Trophoblast cell (in vitro differentiated cells and primary cell): ENCODE data around the gene CD164.

Source experiments
- DNase-seq, 2 donors: peaks; one replicate each; pipeline ENCODE4 v3.0.0-alpha.2; 2016
- H2AFZ ChIP-seq: 2 replicates; pipeline ENCODE4 v1.6.1; 2013; ENCODE audit warnings: low read length, moderate library complexity, mild to moderate bottlenecking; ENCODE audit not compliant: insufficient read depth, poor library complexity
- H2AK5ac ChIP-seq: 2 replicates; pipeline ENCODE4 v1.6.1; 2013; ENCODE audit warnings: mild to moderate bottlenecking, low read length
- H2BK120ac ChIP-seq: 2 replicates; pipeline ENCODE4 v1.6.1; 2013; ENCODE audit warnings: low read length, mild to moderate bottlenecking, moderate library complexity; ENCODE audit not compliant: insufficient read depth, poor library complexity
- H2BK12ac ChIP-seq: 2 replicates; pipeline ENCODE4 v1.6.1; 2013; ENCODE audit warnings: mild to moderate bottlenecking, low read length, moderate library complexity
- H2BK5ac ChIP-seq: 2 replicates; pipeline ENCODE4 v1.6.1; 2013; ENCODE audit warnings: low read length, low read depth, moderate library complexity, mild to moderate bottlenecking; ENCODE audit not compliant: poor library complexity
- H3K14ac ChIP-seq: 2 replicates; pipeline ENCODE4 v1.6.1; 2013; ENCODE audit warnings: mild to moderate bottlenecking, low read length
- H3K18ac ChIP-seq: 2 replicates; pipeline ENCODE4 v1.6.1; 2013; ENCODE audit warnings: mild to moderate bottlenecking, low read length
- H3K23ac ChIP-seq: 2 replicates; pipeline ENCODE4 v1.6.1; 2013; ENCODE audit warnings: low read length
- H3K27ac ChIP-seq: 2 replicates; pipeline ENCODE4 v1.5.1; 2013; ENCODE audit warnings: low read depth, mild to moderate bottlenecking, inconsistent platforms, low read length, moderate library complexity
- H3K27me3 ChIP-seq: 2 replicates; pipeline ENCODE4 v1.6.1; 2013; ENCODE audit warnings: inconsistent platforms, mild to moderate bottlenecking, low read length, moderate library complexity; ENCODE audit not compliant: insufficient read depth
- H3K36me3 ChIP-seq, 2 experiments: 1 replicate in 1 of 2; 2 replicates in 1 of 2; pipeline ENCODE4 v1.6.1; 2013; ENCODE audit warnings: low read length in 2 of 2, mild to moderate bottlenecking in 2 of 2, moderate library complexity in 1 of 2; ENCODE audit not compliant: insufficient read depth in 2 of 2, control insufficient read depth in 1 of 2
- H3K4ac ChIP-seq: 2 replicates; pipeline ENCODE4 v1.6.1; 2013; ENCODE audit warnings: low read depth, mild to moderate bottlenecking, low read length, moderate library complexity
- H3K4me1 ChIP-seq, 2 experiments: 1 replicate in 1 of 2; 2 replicates in 1 of 2; pipeline ENCODE4 v1.6.1; 2013; ENCODE audit warnings: low read length in 2 of 2, mild to moderate bottlenecking in 2 of 2, moderate library complexity in 1 of 2; ENCODE audit not compliant: insufficient read depth in 2 of 2, control insufficient read depth in 1 of 2
- H3K4me2 ChIP-seq: 2 replicates; pipeline ENCODE4 v1.6.1; 2013; ENCODE audit warnings: inconsistent platforms, mild to moderate bottlenecking, low read length, moderate library complexity
- H3K4me3 ChIP-seq: 2 replicates; pipeline ENCODE4 v1.5.1; 2013; ENCODE audit warnings: mild to moderate bottlenecking, low read depth, low read length, inconsistent platforms
- H3K79me1 ChIP-seq: one replicate; pipeline ENCODE4 v1.6.1; 2013; ENCODE audit warnings: low read length
- H3K79me2 ChIP-seq: 2 replicates; pipeline ENCODE4 v1.6.1; 2013; ENCODE audit warnings: low read length, mild to moderate bottlenecking; ENCODE audit not compliant: control insufficient read depth, insufficient read depth, poor library complexity
- H3K9ac ChIP-seq: 2 replicates; pipeline ENCODE4 v1.6.1; 2013; ENCODE audit warnings: mild to moderate bottlenecking, low read length
- H3K9me3 ChIP-seq: 2 replicates; pipeline ENCODE4 v1.6.1; 2013; ENCODE audit warnings: low read depth, mild to moderate bottlenecking, control low read depth, inconsistent platforms, low read length; ENCODE audit not compliant: insufficient read depth
- H4K12ac ChIP-seq: 2 replicates; pipeline ENCODE4 v1.6.1; 2013; ENCODE audit warnings: low read depth, mild to moderate bottlenecking, low read length, moderate library complexity
- H4K8ac ChIP-seq: 2 replicates; pipeline ENCODE4 v1.6.1; 2013; ENCODE audit warnings: low read depth, mild to moderate bottlenecking, low read length, moderate library complexity
- H4K91ac ChIP-seq: one replicate; pipeline ENCODE4 v1.6.1; 2013; ENCODE audit warnings: low read depth, mild to moderate bottlenecking, low read length, moderate library complexity
- WGBS: extraction: QIAGEN DNeasy Blood & Tissue Kit; methylation state at CpG from one replicate; pipeline ENCODE4 v1.1.7; 2013; ENCODE audit warnings: missing lambda C conversion rate; ENCODE audit not compliant: insufficient read length, insufficient coverage; ENCODE audit errors: extremely low coverage; 5-methylcytosine and 5-hydroxymethylcytosine counted together

The CD164 gene

DNA sequence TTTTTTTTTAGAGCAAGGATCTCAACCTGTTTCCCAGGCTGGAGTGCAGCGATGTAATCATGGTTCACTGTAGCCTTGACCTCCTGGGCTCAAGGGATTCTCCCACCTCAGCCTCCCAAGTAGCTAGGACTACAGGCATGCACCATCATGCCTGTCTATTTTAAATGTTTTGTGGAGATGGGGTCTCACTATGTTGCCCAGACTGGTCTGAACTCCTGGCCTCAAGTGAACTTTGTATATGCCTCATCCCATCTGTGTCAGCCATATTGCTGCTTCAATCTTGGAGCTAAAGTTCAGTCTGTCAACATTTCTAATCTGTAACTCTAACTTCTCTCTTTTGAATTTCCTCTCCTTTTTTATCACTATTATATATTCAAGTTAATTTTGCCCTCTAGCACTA lies 54.3 kb downstream of the CD164 start:
- Histone ChIP-seq H3K14ac (no peak overlapping the region), H2AK5ac (no peak overlapping the region), H3K27ac (no peak overlapping the region), H3K79me1 (no peaks in the 10 kb centered on the region), H4K12ac (no peak overlapping the region), H3K4me2 (no peak overlapping the region), H3K4me3 (no peak overlapping the region), H2BK12ac (no peak overlapping the region), H3K79me2 (no peaks in the 10 kb centered on the region), H3K36me3 (no peaks in the 10 kb centered on the region), H4K91ac (no peak overlapping the region), H4K8ac (no peak overlapping the region), H3K4me1 (peaks cover 3 to 4% of the 10 kb centered on the region in 2 experiments), H3K4ac (no peak overlapping the region), H2BK5ac (no peak overlapping the region), H2AFZ (no peak overlapping the region), H3K9me3 (peaks cover under 1% of the 10 kb centered on the region), H3K27me3 (no peaks in the 10 kb centered on the region), H3K23ac (no peak overlapping the region), H3K9ac (no peak overlapping the region), H3K18ac (no peak overlapping the region), H2BK120ac (no peak overlapping the region)
- DNase-seq, result no peak
- no CpG with 5 or more reads among the region's 1 CpG for WGBS

DNA sequence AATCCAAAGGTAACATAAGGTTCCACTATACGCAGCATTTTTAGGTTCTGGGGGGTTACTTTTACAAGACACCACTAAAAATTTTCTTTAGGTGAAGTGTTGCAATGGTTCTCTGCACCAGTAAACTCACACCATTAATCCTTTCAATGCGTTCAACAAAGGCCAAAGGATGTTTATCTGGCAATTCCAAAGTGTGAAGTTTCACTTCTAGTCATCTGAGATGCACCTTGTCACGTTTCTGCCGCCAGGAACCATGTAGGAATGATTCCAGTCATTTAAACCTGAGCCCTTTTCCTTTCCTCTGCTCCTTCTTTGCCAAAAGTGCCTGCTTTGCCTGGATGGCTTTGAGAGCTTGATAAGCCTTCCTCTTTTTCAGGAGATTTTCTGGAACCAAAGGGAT lies 54.8 kb downstream of the CD164 start:
- DNase-seq, result no peak
- no CpG with 5 or more reads among the region's 4 CpGs for WGBS
- no peak overlapping the region for H3K14ac ChIP-seq
- H3K23ac ChIP-seq, result no peak overlapping the region
- H3K27me3 ChIP-seq, result no peaks in the 10 kb centered on the region
- no peaks in the 10 kb centered on the region for H3K36me3 ChIP-seq
- H2BK12ac ChIP-seq, result no peak overlapping the region
- no peak overlapping the region for H2AK5ac ChIP-seq
- no peak overlapping the region for H2BK120ac ChIP-seq
- no peaks in the 10 kb centered on the region for H3K4me1 ChIP-seq
- H3K27ac ChIP-seq, result no peak overlapping the region
- H4K91ac ChIP-seq, result no peak overlapping the region
- no peak overlapping the region for H3K4me3 ChIP-seq
- H2AFZ ChIP-seq, result no peak overlapping the region
- H3K4me2 ChIP-seq, result no peak overlapping the region
- H3K4ac ChIP-seq, result no peak overlapping the region
- H3K9me3 ChIP-seq, result no peaks in the 10 kb centered on the region
- no peak overlapping the region for H4K8ac ChIP-seq
- no peak overlapping the region for H3K18ac ChIP-seq
- H3K79me2 ChIP-seq, result no peaks in the 10 kb centered on the region
- H3K79me1 ChIP-seq, result no peaks in the 10 kb centered on the region
- no peak overlapping the region for H3K9ac ChIP-seq
- no peak overlapping the region for H2BK5ac ChIP-seq
- H4K12ac ChIP-seq, result no peak overlapping the region

DNA sequence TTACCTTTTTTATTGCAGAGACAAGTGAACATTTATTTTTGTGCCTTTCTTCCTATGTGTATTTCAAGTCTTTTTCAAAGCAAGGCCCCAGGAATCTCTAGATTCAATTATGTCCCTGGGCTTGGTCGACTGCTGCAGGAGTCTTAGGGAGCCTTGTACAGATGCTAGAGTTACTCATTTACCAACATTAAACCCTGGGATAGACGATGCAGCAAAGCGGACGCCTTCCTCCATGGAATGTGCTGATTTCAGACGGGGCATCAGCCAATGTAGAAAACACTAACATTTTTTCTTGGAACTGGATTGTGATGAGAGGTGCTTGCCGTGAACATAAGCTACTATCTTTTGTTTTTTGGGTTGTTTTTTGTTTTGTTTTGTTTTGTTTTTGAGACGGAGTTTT lies 55.9 kb downstream of the CD164 start:
- H3K27me3 ChIP-seq, result no peaks in the 10 kb centered on the region
- WGBS, result no CpG with 5 or more reads among the region's 7 CpGs
- H3K4me2 ChIP-seq, result no peak overlapping the region

DNA sequence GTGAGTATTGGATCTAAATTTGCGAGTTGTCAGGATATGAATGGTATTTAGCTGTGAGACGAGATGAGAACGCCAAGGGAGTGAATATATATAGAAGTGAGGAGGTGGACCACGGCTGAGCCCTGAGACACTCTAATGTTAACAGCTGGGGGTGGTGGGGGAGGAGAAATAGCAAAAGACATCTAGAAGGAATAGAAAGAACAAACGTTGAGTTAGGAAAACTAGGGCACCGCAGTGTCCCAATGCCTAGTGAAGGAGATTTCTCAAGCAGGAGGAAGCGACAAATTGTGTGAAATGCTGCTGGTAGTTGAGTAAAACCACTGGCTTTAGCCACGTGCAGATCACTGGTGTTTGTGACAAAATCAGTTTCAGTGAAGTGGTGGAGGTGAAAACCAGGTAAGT lies 56.9 kb downstream of the CD164 start:
- H3K79me1 ChIP-seq, result no peaks in the 10 kb centered on the region
- H4K8ac ChIP-seq, result no peak overlapping the region
- H2AK5ac ChIP-seq, result no peak overlapping the region
- H3K9ac ChIP-seq, result peak overlapping the region; percentile 49
- H3K4me1 ChIP-seq, result no peaks in the 10 kb centered on the region
- H3K18ac ChIP-seq, result no peak overlapping the region
- H3K79me2 ChIP-seq, result no peaks in the 10 kb centered on the region
- no peak overlapping the region for H2BK5ac ChIP-seq
- H4K91ac ChIP-seq, result no peak overlapping the region
- H3K9me3 ChIP-seq, result no peaks in the 10 kb centered on the region
- H3K14ac ChIP-seq, result no peak overlapping the region
- H3K36me3 ChIP-seq, result no peaks in the 10 kb centered on the region
- H3K4me2 ChIP-seq, result no peak overlapping the region
- no peak overlapping the region for H3K4ac ChIP-seq
- H2BK120ac ChIP-seq, result no peak overlapping the region
- H3K27me3 ChIP-seq, result no peaks in the 10 kb centered on the region
- no CpG with 5 or more reads among the region's 8 CpGs for WGBS
- H3K4me3 ChIP-seq, result no peak overlapping the region
- no peak overlapping the region for H2AFZ ChIP-seq
- no peak overlapping the region for H2BK12ac ChIP-seq
- DNase-seq, result peak; percentile 6 to 62
- H3K23ac ChIP-seq, result no peak overlapping the region
- no peak overlapping the region for H4K12ac ChIP-seq
- H3K27ac ChIP-seq, result no peak overlapping the region

More for the DNA sequence above, 55.9 kb downstream of the CD164 start:
- H2BK120ac ChIP-seq, result no peak overlapping the region
- no peak overlapping the region for H4K12ac ChIP-seq
- no peak overlapping the region for H2AK5ac ChIP-seq
- H3K9ac ChIP-seq, result no peak overlapping the region
- no peak overlapping the region for H3K14ac ChIP-seq
- no peak for DNase-seq
- H3K36me3 ChIP-seq, result no peaks in the 10 kb centered on the region
- H3K4me1 ChIP-seq, result no peaks in the 10 kb centered on the region
- H3K4me3 ChIP-seq, result no peak overlapping the region
- no peak overlapping the region for H2BK12ac ChIP-seq
- no peak overlapping the region for H2AFZ ChIP-seq
- no peak overlapping the region for H3K18ac ChIP-seq
- no peaks in the 10 kb centered on the region for H3K79me2 ChIP-seq
- no peaks in the 10 kb centered on the region for H3K79me1 ChIP-seq
- H2BK5ac ChIP-seq, result no peak overlapping the region
- no peak overlapping the region for H3K27ac ChIP-seq
- no peak overlapping the region for H4K91ac ChIP-seq
- no peak overlapping the region for H4K8ac ChIP-seq
- no peaks in the 10 kb centered on the region for H3K9me3 ChIP-seq
- no peak overlapping the region for H3K4ac ChIP-seq
- no peak overlapping the region for H3K23ac ChIP-seq
